Left lung (tissue), 10 donors: Measurements from ENCODE around the gene XAB2. TPM values are rescaled to one million over a fixed set of nuclear protein-coding genes. Genes with fewer than 3 reads are reported as not detected.

ENCODE experiments used
- ATAC-seq: fragments of 200-7000 bp; cut with Tn5 transposase; one replicate; pipeline ENCODE4 v1.9.1; 2020; ENCODE audit warnings: moderate library complexity
- DNase-seq, 4 donors: peaks; one replicate each; pipeline ENCODE4 v3.0.0-alpha.2; 2013 to 2020
- H3K27ac ChIP-seq, 2 donors: fragments of 200-600 bp; sonication (generic) in 1 of 2; one replicate each; pipeline versions ENCODE4 v1.5.0 to v1.8.0; 2020 to 2021
- H3K27me3 ChIP-seq, 2 donors: fragments of 200-600 bp; sonication (generic) in 1 of 2; one replicate each; pipeline versions ENCODE4 v1.5.0 to v1.8.0; 2020 to 2021
- H3K36me3 ChIP-seq, 2 donors: fragments of 200-600 bp; sonication (generic) in 1 of 2; one replicate each; pipeline versions ENCODE4 v1.5.0 to v1.8.0; 2020 to 2021
- H3K4me1 ChIP-seq, 2 donors: fragments of 200-600 bp; one replicate each; pipeline ENCODE4 v1.8.0; 2021
- H3K4me3 ChIP-seq, 2 donors: fragments of 200-600 bp; sonication (generic) in 1 of 2; one replicate each; pipeline versions ENCODE4 v1.5.0 to v1.8.0; 2020 to 2021; ENCODE audit warnings: mild to moderate bottlenecking in 1 of 2
- H3K9me3 ChIP-seq, 2 donors: fragments of 200-600 bp; sonication (generic) in 1 of 2; one replicate each; pipeline versions ENCODE4 v1.5.0 to v1.8.0; 2020 to 2021
- intact Hi-C, 2 donors: fragments of 100-400 bp; cut with DNase I; formaldehyde crosslinking; loops; one replicate each; pipeline versions ENCODE4 v1.11.2 to v1.14.2; 2022
- polyA plus RNA-seq, 6 donors: library from polyadenylated mRNA; unstranded; fragments of 120-200 nt; gene quantifications; one replicate each; pipeline ENCODE4 v1.2.1, GENCODE V29; 2013; ENCODE audit not compliant: insufficient read length in 6 of 6
- total RNA-seq, 2 donors: library from RNA; stranded (reverse); fragmentation: NEBNext Ultra II Directional; extraction: Animal tissue kit (Norgen Biotek cat#: 25700); gene quantifications; one replicate each; pipeline ENCODE4 v1.2.1, GENCODE V29; 2021
- TF ChIP-seq, protein P1 (sequence below), 2 donors: fragments of 200-600 bp; sonication (generic) in 1 of 2; IDR thresholded peaks; one replicate each; pipeline versions ENCODE4 v1.5.0 to v1.8.0; 2021; ENCODE audit warnings: antibody characterized with exemption in 2 of 2
- donor health status: DM: no; HTN: yes; CAD: no.
- donor health status: DM: no; HTN: no; CAD: no.

The XAB2 gene
- total and polyA plus RNA-seq, 8 donors = 30.5 to 38.8 (median 32.5) TPM

DNA sequence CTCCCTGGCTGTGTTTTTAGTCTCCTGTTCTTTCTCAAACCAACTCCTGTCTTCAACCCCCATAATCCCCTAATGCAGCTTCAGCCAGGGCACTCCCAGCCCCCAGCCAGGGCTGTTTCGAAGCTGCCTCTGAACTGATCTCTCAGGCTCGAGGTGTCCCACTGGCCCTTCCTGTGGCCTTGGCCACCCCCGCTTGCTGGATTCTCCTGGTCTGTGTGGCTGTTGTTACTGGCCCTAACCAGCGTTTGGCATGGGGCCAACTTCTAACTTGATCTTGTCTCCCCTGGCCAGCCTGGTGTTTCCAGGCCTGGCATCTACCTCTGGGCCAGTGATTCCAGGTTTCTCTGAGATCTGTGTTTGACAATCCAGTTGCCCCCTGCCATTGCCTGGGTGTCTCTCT is 11.0 kb downstream of the XAB2 start:
- ATAC-seq (peak; percentile 0), DNase-seq (peak in 1 of 4 donors; percentile 51)
- intact Hi-C loops = no loop called here
- Histone ChIP-seq H3K4me3 (no peak overlapping the region), H3K36me3 (peaks cover 0 to 64% of the 10 kb centered on the region in 2 donors), H3K4me1 (peaks cover 0 to 26% of the 10 kb centered on the region in 2 donors), H3K27ac (peak overlapping the region; percentile 77 to 83), H3K9me3 (no peaks in the 10 kb centered on the region), H3K27me3 (no peaks in the 10 kb centered on the region)
- TF ChIP-seq, protein P1, sequence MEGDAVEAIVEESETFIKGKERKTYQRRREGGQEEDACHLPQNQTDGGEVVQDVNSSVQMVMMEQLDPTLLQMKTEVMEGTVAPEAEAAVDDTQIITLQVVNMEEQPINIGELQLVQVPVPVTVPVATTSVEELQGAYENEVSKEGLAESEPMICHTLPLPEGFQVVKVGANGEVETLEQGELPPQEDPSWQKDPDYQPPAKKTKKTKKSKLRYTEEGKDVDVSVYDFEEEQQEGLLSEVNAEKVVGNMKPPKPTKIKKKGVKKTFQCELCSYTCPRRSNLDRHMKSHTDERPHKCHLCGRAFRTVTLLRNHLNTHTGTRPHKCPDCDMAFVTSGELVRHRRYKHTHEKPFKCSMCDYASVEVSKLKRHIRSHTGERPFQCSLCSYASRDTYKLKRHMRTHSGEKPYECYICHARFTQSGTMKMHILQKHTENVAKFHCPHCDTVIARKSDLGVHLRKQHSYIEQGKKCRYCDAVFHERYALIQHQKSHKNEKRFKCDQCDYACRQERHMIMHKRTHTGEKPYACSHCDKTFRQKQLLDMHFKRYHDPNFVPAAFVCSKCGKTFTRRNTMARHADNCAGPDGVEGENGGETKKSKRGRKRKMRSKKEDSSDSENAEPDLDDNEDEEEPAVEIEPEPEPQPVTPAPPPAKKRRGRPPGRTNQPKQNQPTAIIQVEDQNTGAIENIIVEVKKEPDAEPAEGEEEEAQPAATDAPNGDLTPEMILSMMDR (IDR thresholded peaks at IDR 0.05) = no peak

DNA sequence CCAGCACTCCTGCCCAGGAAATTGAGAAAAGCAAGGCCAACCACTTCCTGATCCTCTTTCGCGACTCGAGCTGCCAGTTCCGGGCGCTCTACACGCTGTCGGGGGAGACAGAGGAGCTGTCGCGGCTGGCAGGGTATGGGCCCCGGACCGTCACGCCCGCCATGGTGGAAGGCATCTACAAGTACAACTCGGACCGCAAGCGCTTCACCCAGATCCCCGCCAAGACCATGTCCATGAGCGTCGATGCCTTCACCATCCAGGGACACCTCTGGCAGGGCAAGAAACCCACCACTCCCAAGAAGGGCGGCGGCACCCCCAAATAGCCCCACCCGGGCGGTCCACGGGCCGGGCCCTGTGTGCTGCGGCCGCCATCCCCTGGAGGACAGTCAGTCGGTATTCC is 11.6 kb downstream of the XAB2 start:
- TF ChIP-seq, protein P1 (IDR thresholded peaks at IDR 0.05) = no peak
- intact Hi-C loops = no loop called here
- DNase-seq (peak in 1 of 4 donors; percentile 79), ATAC-seq (no peak)
- Histone ChIP-seq H3K4me1 (peaks cover 0 to 26% of the 10 kb centered on the region in 2 donors), H3K36me3 (peaks cover 0 to 57% of the 10 kb centered on the region in 2 donors), H3K27me3 (no peaks in the 10 kb centered on the region), H3K9me3 (no peaks in the 10 kb centered on the region), H3K27ac (peak overlapping the region; percentile 77 to 83), H3K4me3 (no peak overlapping the region)

DNA sequence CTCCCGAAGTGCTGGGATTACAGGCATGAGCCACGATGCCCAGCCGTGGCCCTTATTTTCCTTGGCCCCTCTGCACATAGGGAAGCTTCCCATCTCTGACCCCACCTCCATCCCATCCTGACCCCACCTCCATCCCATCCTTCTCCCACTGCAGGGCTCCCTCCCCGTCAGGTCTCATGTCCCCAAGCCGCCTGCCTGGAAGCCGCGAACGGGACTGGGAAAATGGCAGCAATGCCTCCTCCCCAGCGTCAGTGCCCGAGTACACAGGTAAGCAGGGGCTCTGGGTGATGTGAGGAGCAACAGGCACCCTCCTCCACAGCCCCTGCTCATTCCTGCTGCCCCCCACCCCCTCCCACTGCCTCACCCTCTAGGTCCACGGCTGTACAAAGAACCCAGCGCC is 12.2 kb downstream of the XAB2 start:
- no peak for ATAC-seq
- peaks cover 0 to 52% of the 10 kb centered on the region in 2 donors for H3K36me3 ChIP-seq
- TF ChIP-seq, protein P1 (IDR thresholded peaks at IDR 0.05) = no peak
- no peaks in the 10 kb centered on the region for H3K9me3 ChIP-seq
- peaks cover 0 to 26% of the 10 kb centered on the region in 2 donors for H3K4me1 ChIP-seq
- peak overlapping the region in 1 of 2 donors; percentile 77 for H3K27ac ChIP-seq
- peak in 1 of 4 donors; percentile 54 for DNase-seq
- H3K27me3 ChIP-seq = no peaks in the 10 kb centered on the region
- no peak overlapping the region for H3K4me3 ChIP-seq
- intact Hi-C loops = no loop called here

DNA sequence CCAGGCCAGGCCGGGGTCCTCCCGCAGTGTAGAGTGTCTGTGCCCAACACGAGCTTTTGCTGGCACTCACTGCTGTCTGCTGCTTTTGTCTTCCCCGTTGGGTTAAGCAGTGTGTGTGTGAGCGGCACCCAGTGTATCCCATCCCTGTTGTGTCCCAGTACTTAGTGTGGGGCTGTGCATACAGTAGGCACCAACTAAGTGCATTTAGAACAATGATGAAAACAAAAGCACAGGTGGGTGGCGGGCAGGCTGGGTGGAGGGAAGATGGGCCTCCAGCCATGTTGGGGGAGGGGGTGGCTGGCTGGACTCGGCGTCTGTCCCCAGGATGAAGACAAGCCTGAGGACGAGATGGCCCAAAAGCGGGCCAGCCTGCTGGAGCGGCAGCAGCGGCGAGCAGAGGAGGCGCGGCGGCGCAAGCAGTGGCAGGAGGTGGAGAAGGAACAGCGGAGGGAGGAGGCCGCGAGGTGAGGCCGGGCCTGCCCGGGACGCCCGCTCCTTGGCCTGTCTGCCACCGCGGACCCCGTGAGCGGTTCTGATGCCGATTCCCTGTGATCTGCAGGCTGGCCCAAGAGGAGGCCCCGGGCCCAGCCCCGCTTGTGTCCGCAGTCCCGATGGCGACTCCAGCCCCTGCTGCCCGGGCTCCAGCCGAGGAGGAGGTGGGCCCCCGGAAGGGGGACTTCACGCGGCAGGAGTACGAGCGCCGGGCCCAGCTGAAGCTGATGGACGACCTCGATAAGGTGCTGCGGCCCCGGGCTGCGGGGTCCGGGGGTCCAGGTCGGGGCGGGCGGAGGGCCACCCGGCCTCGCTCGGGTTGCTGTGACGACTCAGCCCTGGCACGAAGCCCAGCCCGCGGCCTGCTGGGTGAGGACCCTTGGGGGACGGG is 14.2 kb downstream of the XAB2 start:
- no peak for ATAC-seq
- TF ChIP-seq, protein P1 (IDR thresholded peaks at IDR 0.05) = no peak
- Histone ChIP-seq H3K27me3 (no peaks in the 10 kb centered on the region), H3K9me3 (no peaks in the 10 kb centered on the region), H3K36me3 (peaks cover 0 to 49% of the 10 kb centered on the region in 2 donors), H3K4me1 (peaks cover 0 to 20% of the 10 kb centered on the region in 2 donors), H3K4me3 (no peak overlapping the region), H3K27ac (no peak overlapping the region)
- DNase-seq = no peak
- intact Hi-C loops = no loop called here
